Cardiac muscle cell (in vitro differentiated cells and primary cell): Measurements from ENCODE around the gene MALT1. TPM values are rescaled to one million over a fixed set of nuclear protein-coding genes. Genes with fewer than 3 reads are reported as not detected.

Experiments
- DNase-seq, 2 donors: peaks; one replicate each; pipeline versions ENCODE4 v3.0.0 to v3.0.0-alpha.2; 2010 to 2017; ENCODE audit warnings: low read depth in 1 of 2, low spot score in 1 of 2
- H3K27ac ChIP-seq: fragments of 200-600 bp; sonication (generic); 2 replicates; pipeline ENCODE4 v1.5.1; 2016
- H3K27me3 ChIP-seq: fragments of 200-600 bp; sonication (generic); 2 replicates; pipeline ENCODE4 v1.6.0; 2016; ENCODE audit warnings: control low read depth
- H3K36me3 ChIP-seq: fragments of 200-600 bp; sonication (generic); 2 replicates; pipeline ENCODE4 v1.5.1; 2016; ENCODE audit warnings: control low read depth
- H3K4me1 ChIP-seq: fragments of 200-600 bp; sonication (generic); 2 replicates; pipeline ENCODE4 v1.8.1; 2017; ENCODE audit warnings: low read depth, mild to moderate bottlenecking, mixed run types
- H3K4me3 ChIP-seq: fragments of 200-600 bp; sonication (generic); 2 replicates; pipeline ENCODE4 v1.5.1; 2016; ENCODE audit warnings: mild to moderate bottlenecking
- H3K9me3 ChIP-seq: fragments of 200-600 bp; sonication (generic); 2 replicates; pipeline ENCODE4 v1.5.1; 2017; ENCODE audit warnings: low read depth, mild to moderate bottlenecking, control low read depth
- polyA plus RNA-seq: library from polyadenylated mRNA; unstranded; fragments of >200 nt; fragmentation: Nextera tagmentation; extraction: Ambion mirVana; gene quantifications from 2 replicates; pipeline ENCODE4 v1.2.1, GENCODE V29; 2016
- total RNA-seq: library from RNA; depleted of rRNA; stranded (reverse); fragments of >200 nt; gene quantifications from 2 replicates; pipeline ENCODE4 v1.2.3, GENCODE V29; 2016
- TF ChIP-seq, protein P1 (sequence below): IDR thresholded peaks from 2 replicates; pipeline ENCODE4 v1.5.1; 2012; ENCODE audit warnings: low read depth, mild to moderate bottlenecking, low read length

The MALT1 gene
- total and polyA plus RNA-seq, 2 experiments from 2014 or later: 33.6 to 51.8 TPM

DNA sequence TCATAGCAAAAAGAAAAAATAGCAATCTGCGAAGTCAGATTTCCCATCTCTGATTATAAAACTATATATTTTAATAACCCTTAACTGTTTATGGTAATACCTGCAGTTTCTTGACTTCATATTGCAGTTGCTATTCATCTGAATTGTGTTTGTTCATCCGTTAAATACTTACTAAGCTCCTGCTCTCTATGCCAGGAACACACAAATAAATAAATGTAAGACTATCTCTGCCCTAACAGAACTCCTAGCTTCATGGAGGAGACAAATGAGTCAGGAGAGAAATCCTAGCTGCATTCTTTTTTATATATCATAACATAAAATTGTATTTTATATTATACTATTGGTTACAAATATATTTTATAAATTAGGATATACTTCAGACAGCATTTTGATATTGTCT is 61.2 kb downstream of the MALT1 start:
- no peak for DNase-seq
- peaks cover 13% of the 10 kb centered on the region for H3K4me1 ChIP-seq
- TF ChIP-seq, protein P1, sequence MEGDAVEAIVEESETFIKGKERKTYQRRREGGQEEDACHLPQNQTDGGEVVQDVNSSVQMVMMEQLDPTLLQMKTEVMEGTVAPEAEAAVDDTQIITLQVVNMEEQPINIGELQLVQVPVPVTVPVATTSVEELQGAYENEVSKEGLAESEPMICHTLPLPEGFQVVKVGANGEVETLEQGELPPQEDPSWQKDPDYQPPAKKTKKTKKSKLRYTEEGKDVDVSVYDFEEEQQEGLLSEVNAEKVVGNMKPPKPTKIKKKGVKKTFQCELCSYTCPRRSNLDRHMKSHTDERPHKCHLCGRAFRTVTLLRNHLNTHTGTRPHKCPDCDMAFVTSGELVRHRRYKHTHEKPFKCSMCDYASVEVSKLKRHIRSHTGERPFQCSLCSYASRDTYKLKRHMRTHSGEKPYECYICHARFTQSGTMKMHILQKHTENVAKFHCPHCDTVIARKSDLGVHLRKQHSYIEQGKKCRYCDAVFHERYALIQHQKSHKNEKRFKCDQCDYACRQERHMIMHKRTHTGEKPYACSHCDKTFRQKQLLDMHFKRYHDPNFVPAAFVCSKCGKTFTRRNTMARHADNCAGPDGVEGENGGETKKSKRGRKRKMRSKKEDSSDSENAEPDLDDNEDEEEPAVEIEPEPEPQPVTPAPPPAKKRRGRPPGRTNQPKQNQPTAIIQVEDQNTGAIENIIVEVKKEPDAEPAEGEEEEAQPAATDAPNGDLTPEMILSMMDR: no peak
- peak overlapping the region; percentile 26 for H3K27ac ChIP-seq
- no peak overlapping the region for H3K4me3 ChIP-seq
- no peaks in the 10 kb centered on the region for H3K27me3 ChIP-seq
- H3K9me3 ChIP-seq: no peaks in the 10 kb centered on the region
- H3K36me3 ChIP-seq: peaks cover 41% of the 10 kb centered on the region

DNA sequence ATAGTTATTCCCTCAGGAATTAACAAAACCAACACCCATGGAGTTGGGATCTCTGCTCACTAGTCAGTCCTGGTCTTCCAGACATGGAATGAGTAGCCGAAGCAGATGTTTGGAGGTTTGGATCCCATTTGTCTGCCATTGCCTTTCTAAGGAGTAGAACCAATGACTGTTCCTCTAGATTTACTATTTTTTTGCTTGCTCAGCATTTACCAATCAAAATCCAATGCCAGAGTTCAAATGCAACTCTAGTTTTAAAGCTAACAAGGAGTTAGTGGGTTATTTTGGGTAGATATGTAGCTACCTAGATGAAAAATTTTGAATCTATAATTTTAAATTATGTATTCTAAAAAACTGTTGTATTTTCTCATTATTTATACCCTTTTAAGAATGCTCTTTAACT is 62.6 kb downstream of the MALT1 start:
- no peak for DNase-seq
- peaks cover 54% of the 10 kb centered on the region for H3K36me3 ChIP-seq
- TF ChIP-seq, protein P1: no peak
- no peak overlapping the region for H3K27ac ChIP-seq
- H3K4me1 ChIP-seq: peaks cover under 1% of the 10 kb centered on the region
- no peaks in the 10 kb centered on the region for H3K27me3 ChIP-seq
- no peaks in the 10 kb centered on the region for H3K9me3 ChIP-seq
- no peak overlapping the region for H3K4me3 ChIP-seq

DNA sequence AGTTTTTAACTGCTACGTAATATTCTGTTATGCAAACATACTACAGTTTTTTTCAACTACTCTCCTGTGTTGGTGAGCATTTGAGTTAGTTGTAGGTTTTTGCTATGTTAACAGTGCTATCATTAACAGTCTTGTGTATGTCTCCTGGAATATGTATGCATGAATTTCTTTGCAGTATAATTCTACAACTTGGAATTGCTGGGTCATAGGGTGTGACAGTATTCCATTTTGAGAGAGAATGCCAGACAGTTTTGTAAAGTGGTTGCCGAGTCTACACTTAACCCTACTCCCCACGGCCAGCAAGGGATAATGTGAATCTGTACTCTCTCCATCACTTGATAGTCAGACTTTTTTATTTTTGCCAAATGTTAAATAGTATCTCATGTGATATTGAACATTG is 67.1 kb downstream of the MALT1 start:
- DNase-seq: no peak
- Histone ChIP-seq H3K27me3 (no peaks in the 10 kb centered on the region), H3K9me3 (no peaks in the 10 kb centered on the region), H3K27ac (no peak overlapping the region), H3K36me3 (peaks cover 56% of the 10 kb centered on the region), H3K4me1 (no peaks in the 10 kb centered on the region), H3K4me3 (no peak overlapping the region)
- TF ChIP-seq, protein P1: no peak

DNA sequence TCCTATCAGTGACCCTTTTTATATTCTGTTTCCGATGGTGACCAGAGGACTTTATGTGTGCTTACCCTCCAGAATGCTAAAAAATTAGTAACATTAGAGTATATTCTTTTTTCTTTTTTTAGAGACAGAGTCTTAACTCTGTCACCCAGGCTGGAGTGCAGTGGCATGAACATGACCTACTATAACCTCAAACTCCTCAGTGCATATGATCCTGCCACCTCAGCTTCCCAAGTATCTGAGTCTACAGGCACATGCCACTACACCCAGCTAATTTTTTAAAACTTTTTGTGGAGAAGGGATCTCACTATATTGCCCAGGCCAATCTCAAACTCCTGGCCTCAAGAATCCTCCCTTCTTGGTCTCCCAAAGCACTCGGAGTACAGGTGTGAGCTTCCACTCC is 74.6 kb downstream of the MALT1 start:
- no peak overlapping the region for H3K4me3 ChIP-seq
- DNase-seq: no peak
- TF ChIP-seq, protein P1: no peak
- peaks cover 74% of the 10 kb centered on the region for H3K36me3 ChIP-seq
- no peaks in the 10 kb centered on the region for H3K27me3 ChIP-seq
- no peak overlapping the region for H3K27ac ChIP-seq
- no peaks in the 10 kb centered on the region for H3K9me3 ChIP-seq
- no peaks in the 10 kb centered on the region for H3K4me1 ChIP-seq

DNA sequence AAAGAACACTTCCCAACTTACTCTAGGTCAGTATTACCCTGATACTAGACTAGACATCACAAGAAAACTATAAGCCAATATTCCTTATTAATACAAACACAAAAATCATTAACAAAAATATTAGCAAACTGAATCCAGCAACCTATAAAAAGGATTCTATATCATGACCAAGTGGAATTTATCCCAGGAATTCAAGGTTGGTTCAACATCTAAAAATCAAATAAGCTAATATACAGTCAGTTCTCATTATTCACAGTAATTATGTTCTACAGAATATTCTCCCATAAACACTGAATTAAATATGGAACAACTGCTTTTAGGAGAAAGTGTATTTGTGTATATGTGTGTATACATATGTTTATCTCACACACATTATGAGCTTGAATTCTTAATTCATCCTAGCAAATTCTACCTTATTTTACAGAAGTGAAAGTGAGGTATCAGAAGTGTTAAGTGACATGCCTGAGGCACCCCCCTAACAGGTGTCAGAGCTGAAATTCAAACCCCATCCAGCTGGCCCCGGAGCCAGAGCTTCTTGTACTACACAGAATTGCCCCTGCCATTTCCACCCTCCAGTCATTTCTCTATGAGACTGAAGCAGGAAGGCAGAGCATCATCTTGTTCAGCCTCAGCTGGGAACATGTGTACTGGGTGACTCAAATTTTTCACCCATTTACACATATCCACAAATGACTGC is 77.8 kb downstream of the MALT1 start:
- Histone ChIP-seq H3K4me1 (no peaks in the 10 kb centered on the region), H3K36me3 (peaks cover 56% of the 10 kb centered on the region), H3K27me3 (no peaks in the 10 kb centered on the region), H3K27ac (no peak overlapping the region), H3K9me3 (no peaks in the 10 kb centered on the region), H3K4me3 (no peak overlapping the region)
- TF ChIP-seq, protein P1: no peak
- no peak for DNase-seq
